GM23338 (cell line): ENCODE measurements around the gene COL4A2. TPM values are rescaled to one million over a fixed set of nuclear protein-coding genes. Genes with fewer than 3 reads are reported as not detected.

Source experiments
- ATAC-seq: fragments of 200-7000 bp; cut with Tn5 transposase; 3 replicates; pipeline ENCODE4 v1.9.1; 2020
- DNase-seq: peaks from one replicate; pipeline ENCODE4 v3.0.0-alpha.2; 2015; ENCODE audit warnings: low spot score
- H2AFZ ChIP-seq: fragments of 200-600 bp; sonication (generic); 2 replicates; pipeline ENCODE4 v1.8.0; 2016; ENCODE audit warnings: antibody characterized with exemption, mild to moderate bottlenecking, moderate library complexity
- H3F3A ChIP-seq: fragments of 200-600 bp; sonication (generic); replicated peaks from 2 replicates; pipeline ENCODE4 v1.8.0; 2017; ENCODE audit warnings: antibody characterized with exemption, mixed run types, low read depth
- H3K27ac ChIP-seq: fragments of 200-600 bp; sonication (generic); 2 replicates; pipeline ENCODE4 v1.6.1; 2016; ENCODE audit warnings: low read depth
- H3K27me3 ChIP-seq: fragments of 200-600 bp; sonication (generic); 2 replicates; pipeline ENCODE4 v1.8.0; 2016; ENCODE audit warnings: mild to moderate bottlenecking, mixed run types, moderate library complexity; ENCODE audit not compliant: insufficient read depth
- H3K36me3 ChIP-seq: fragments of 200-600 bp; sonication (generic); 2 replicates; pipeline ENCODE4 v1.8.0; 2016; ENCODE audit warnings: mild to moderate bottlenecking; ENCODE audit not compliant: insufficient read depth
- H3K4me1 ChIP-seq: fragments of 200-600 bp; sonication (generic); 2 replicates; pipeline ENCODE4 v1.8.0; 2016; ENCODE audit warnings: mild to moderate bottlenecking, moderate library complexity; ENCODE audit not compliant: insufficient read depth
- H3K4me2 ChIP-seq: fragments of 200-600 bp; sonication (generic); 2 replicates; pipeline ENCODE4 v1.7.1; 2017; ENCODE audit warnings: mixed run types
- H3K4me3 ChIP-seq: fragments of 200-600 bp; sonication (generic); 2 replicates; pipeline ENCODE4 v1.6.1; 2016; ENCODE audit warnings: mixed run types
- H3K79me2 ChIP-seq: fragments of 200-600 bp; sonication (generic); replicated peaks from 2 replicates; pipeline ENCODE4 v1.8.0; 2017; ENCODE audit warnings: mild to moderate bottlenecking; ENCODE audit not compliant: insufficient read depth
- H3K9me2 ChIP-seq: fragments of 200-600 bp; sonication (generic); 2 replicates; pipeline ENCODE4 v1.8.0; 2017; ENCODE audit not compliant: insufficient read depth
- H4K20me1 ChIP-seq: fragments of 200-600 bp; sonication (generic); replicated peaks from 2 replicates; pipeline ENCODE4 v1.8.0; 2017; ENCODE audit warnings: mild to moderate bottlenecking; ENCODE audit not compliant: insufficient read depth
- H3K27ac Mint-ChIP-seq: 2 replicates; pipeline ENCODE4 v1.8.0; 2020; ENCODE audit warnings: inconsistent platforms, mild to moderate bottlenecking, moderate library complexity, mixed read lengths
- H3K27me3 Mint-ChIP-seq: 3 replicates; pipeline ENCODE4 v1.8.0; 2022; ENCODE audit warnings: low read depth, mild to moderate bottlenecking, moderate library complexity, mixed read lengths, inconsistent platforms; ENCODE audit not compliant: insufficient read depth, poor library complexity
- H3K36me3 Mint-ChIP-seq: 3 replicates; pipeline ENCODE4 v1.8.0; 2021; ENCODE audit warnings: low read depth, mild to moderate bottlenecking, inconsistent platforms, moderate library complexity, mixed read lengths
- H3K4me1 Mint-ChIP-seq: 3 replicates; pipeline ENCODE4 v1.8.0; 2020; ENCODE audit warnings: mild to moderate bottlenecking, inconsistent platforms, mixed read lengths
- H3K4me3 Mint-ChIP-seq: 3 replicates; pipeline ENCODE4 v1.8.0; 2021; ENCODE audit warnings: moderate library complexity, mild to moderate bottlenecking, inconsistent platforms, mixed read lengths
- H3K9me3 Mint-ChIP-seq: 3 replicates; pipeline ENCODE4 v1.8.0; 2020; ENCODE audit warnings: moderate library complexity, mild to moderate bottlenecking, inconsistent platforms, mixed read lengths
- CREB1 ChIP-seq: fragments of 250-450 bp; sonication (Bioruptor Pico); IDR thresholded peaks from 2 replicates; pipeline ENCODE4 v1.5.0; 2020; ENCODE audit warnings: low read depth, mild to moderate bottlenecking, moderate library complexity
- EZH2 ChIP-seq: fragments of 200-600 bp; sonication (generic); IDR thresholded peaks from one replicate; pipeline ENCODE4 v1.8.0; 2017; ENCODE audit warnings: antibody characterized with exemption, mild to moderate bottlenecking, low read depth; ENCODE audit not compliant: unreplicated experiment
- EZH2phosphoT487 ChIP-seq: fragments of 200-600 bp; sonication (generic); IDR thresholded peaks from one replicate; pipeline ENCODE4 v1.8.1; 2018; ENCODE audit warnings: antibody characterized with exemption; ENCODE audit not compliant: unreplicated experiment
- JUNB ChIP-seq: IDR thresholded peaks from one replicate; pipeline ENCODE4 v1.6.1; 2016; ENCODE audit warnings: antibody characterized with exemption; ENCODE audit not compliant: unreplicated experiment
- NANOG ChIP-seq: IDR thresholded peaks from 2 replicates; pipeline ENCODE4 v1.6.1; 2016; ENCODE audit warnings: antibody characterized with exemption, borderline replicate concordance
- POLR2AphosphoS5 ChIP-seq: IDR thresholded peaks from 2 replicates; pipeline ENCODE4 v1.6.1; 2016; ENCODE audit warnings: antibody characterized with exemption, low read depth
- STAT1 ChIP-seq: IDR thresholded peaks from one replicate; pipeline ENCODE4 v1.6.1; 2016; ENCODE audit warnings: antibody characterized with exemption; ENCODE audit not compliant: unreplicated experiment
- ZNF114 ChIP-seq: fragments of 250-450 bp; sonication (Bioruptor Pico); IDR thresholded peaks from 2 replicates; pipeline ENCODE4 v1.5.0; 2020; ENCODE audit warnings: mild to moderate bottlenecking, moderate library complexity
- ZNF331 ChIP-seq: fragments of 250-450 bp; sonication (Bioruptor Pico); IDR thresholded peaks from 2 replicates; pipeline ENCODE4 v1.5.0; 2020; ENCODE audit warnings: low read depth, mild to moderate bottlenecking, moderate library complexity
- ZNF462 ChIP-seq: fragments of 250-450 bp; sonication (Bioruptor Pico); IDR thresholded peaks from 2 replicates; pipeline ENCODE4 v1.5.0; 2020; ENCODE audit warnings: mild to moderate bottlenecking, moderate library complexity
- polyA plus RNA-seq: library from polyadenylated mRNA; unstranded; fragments of >200 nt; fragmentation: Nextera tagmentation; extraction: Ambion mirVana; gene quantifications from 2 replicates; pipeline ENCODE4 v1.2.1, GENCODE V29; 2016
- total RNA-seq: library from RNA; depleted of rRNA; stranded (reverse); fragments of >200 nt; shearing (Covaris generic); gene quantifications from 2 replicates; pipeline ENCODE4 v1.2.3, GENCODE V29; 2014
- TF ChIP-seq, protein P1 (sequence below): IDR thresholded peaks from 2 replicates; pipeline ENCODE4 v1.6.1; 2016; ENCODE audit warnings: antibody characterized with exemption
- TF ChIP-seq, protein P2 (sequence below), 2 experiments: fragments of 200-600 bp in 1 of 2; sonication (generic) in 1 of 2; conservative IDR thresholded peaks; 2 replicates each; pipeline versions ENCODE4 v1.5.1 to v1.6.1; 2016 to 2017; ENCODE audit warnings: antibody characterized with exemption in 2 of 2, low read depth in 2 of 2, mild to moderate bottlenecking in 2 of 2, moderate library complexity in 1 of 2
- TF ChIP-seq, protein P3 (sequence below): IDR thresholded peaks from one replicate; pipeline ENCODE4 v1.6.1; 2018; ENCODE audit warnings: antibody characterized with exemption; ENCODE audit not compliant: unreplicated experiment

The COL4A2 gene
- total and polyA plus RNA-seq, 2 experiments from 2014 or later, result 37.4 to 131 TPM

DNA sequence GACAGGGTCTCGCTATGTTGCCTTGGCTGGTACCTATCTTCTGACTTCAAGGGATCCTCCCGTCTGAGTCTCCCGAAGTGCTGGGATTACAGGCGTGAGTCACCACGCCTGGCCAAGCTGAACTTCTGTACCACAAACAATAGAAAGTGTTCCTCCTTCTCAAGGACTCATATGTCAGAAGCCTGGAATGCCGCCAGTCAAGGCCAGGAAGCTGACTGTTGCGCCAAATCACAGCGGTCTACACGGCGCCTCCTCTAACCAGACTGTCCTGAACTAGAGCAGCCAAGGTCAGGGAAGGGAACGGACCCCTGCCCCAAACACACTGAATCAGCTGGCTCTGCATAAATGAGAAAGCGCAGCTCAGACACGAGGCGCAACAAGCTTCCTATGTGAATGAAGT, 239.8 kb downstream of the COL4A2 start:
- DNase-seq (no peak), ATAC-seq (no peak)
- H3K4me1 ChIP-seq, result no peaks in the 10 kb centered on the region
- Mint-ChIP-seq H3K36me3 (peaks cover 15% of the 10 kb centered on the region), H3K4me1 (no peaks in the 10 kb centered on the region), H3K9me3 (peaks cover 15% of the 10 kb centered on the region), H3K4me3 (no peak overlapping the region), H3K27me3 (peaks cover 3% of the 10 kb centered on the region), H3K27ac (no peak overlapping the region)
- H3K27me3 ChIP-seq, result no peaks in the 10 kb centered on the region
- no peaks in the 10 kb centered on the region for H3F3A ChIP-seq
- no peak overlapping the region for H2AFZ ChIP-seq
- no peak for TF ChIP-seq EZH2
- no peak for TF ChIP-seq POLR2AphosphoS5
- TF ChIP-seq NANOG, result no peak
- no peak for TF ChIP-seq JUNB
- TF ChIP-seq CREB1, result no peak
- TF ChIP-seq, protein P1, sequence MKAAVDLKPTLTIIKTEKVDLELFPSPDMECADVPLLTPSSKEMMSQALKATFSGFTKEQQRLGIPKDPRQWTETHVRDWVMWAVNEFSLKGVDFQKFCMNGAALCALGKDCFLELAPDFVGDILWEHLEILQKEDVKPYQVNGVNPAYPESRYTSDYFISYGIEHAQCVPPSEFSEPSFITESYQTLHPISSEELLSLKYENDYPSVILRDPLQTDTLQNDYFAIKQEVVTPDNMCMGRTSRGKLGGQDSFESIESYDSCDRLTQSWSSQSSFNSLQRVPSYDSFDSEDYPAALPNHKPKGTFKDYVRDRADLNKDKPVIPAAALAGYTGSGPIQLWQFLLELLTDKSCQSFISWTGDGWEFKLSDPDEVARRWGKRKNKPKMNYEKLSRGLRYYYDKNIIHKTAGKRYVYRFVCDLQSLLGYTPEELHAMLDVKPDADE, result no peak
- TF ChIP-seq EZH2phosphoT487, result no peak
- TF ChIP-seq, protein P2, sequence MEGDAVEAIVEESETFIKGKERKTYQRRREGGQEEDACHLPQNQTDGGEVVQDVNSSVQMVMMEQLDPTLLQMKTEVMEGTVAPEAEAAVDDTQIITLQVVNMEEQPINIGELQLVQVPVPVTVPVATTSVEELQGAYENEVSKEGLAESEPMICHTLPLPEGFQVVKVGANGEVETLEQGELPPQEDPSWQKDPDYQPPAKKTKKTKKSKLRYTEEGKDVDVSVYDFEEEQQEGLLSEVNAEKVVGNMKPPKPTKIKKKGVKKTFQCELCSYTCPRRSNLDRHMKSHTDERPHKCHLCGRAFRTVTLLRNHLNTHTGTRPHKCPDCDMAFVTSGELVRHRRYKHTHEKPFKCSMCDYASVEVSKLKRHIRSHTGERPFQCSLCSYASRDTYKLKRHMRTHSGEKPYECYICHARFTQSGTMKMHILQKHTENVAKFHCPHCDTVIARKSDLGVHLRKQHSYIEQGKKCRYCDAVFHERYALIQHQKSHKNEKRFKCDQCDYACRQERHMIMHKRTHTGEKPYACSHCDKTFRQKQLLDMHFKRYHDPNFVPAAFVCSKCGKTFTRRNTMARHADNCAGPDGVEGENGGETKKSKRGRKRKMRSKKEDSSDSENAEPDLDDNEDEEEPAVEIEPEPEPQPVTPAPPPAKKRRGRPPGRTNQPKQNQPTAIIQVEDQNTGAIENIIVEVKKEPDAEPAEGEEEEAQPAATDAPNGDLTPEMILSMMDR (conservative IDR thresholded peaks at IDR 0.05; ENCODE audit: low read depth in 2 of 2), result no peak
- TF ChIP-seq, protein P3, sequence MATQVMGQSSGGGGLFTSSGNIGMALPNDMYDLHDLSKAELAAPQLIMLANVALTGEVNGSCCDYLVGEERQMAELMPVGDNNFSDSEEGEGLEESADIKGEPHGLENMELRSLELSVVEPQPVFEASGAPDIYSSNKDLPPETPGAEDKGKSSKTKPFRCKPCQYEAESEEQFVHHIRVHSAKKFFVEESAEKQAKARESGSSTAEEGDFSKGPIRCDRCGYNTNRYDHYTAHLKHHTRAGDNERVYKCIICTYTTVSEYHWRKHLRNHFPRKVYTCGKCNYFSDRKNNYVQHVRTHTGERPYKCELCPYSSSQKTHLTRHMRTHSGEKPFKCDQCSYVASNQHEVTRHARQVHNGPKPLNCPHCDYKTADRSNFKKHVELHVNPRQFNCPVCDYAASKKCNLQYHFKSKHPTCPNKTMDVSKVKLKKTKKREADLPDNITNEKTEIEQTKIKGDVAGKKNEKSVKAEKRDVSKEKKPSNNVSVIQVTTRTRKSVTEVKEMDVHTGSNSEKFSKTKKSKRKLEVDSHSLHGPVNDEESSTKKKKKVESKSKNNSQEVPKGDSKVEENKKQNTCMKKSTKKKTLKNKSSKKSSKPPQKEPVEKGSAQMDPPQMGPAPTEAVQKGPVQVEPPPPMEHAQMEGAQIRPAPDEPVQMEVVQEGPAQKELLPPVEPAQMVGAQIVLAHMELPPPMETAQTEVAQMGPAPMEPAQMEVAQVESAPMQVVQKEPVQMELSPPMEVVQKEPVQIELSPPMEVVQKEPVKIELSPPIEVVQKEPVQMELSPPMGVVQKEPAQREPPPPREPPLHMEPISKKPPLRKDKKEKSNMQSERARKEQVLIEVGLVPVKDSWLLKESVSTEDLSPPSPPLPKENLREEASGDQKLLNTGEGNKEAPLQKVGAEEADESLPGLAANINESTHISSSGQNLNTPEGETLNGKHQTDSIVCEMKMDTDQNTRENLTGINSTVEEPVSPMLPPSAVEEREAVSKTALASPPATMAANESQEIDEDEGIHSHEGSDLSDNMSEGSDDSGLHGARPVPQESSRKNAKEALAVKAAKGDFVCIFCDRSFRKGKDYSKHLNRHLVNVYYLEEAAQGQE, result no peak
- no peak for TF ChIP-seq ZNF462 (CRISPR knock-in tag)
- no peak for TF ChIP-seq ZNF114 (CRISPR knock-in tag)
- no peak for TF ChIP-seq STAT1
- TF ChIP-seq ZNF331 (CRISPR knock-in tag), result no peak
- H3K79me2 ChIP-seq, result peaks cover 67% of the 10 kb centered on the region
- H3K9me2 ChIP-seq, result no peaks in the 10 kb centered on the region
- peaks cover 11% of the 10 kb centered on the region; the same call in 1 of the 2 replicates for H4K20me1 ChIP-seq
- no peak overlapping the region for H3K4me2 ChIP-seq
- 0 out of 2 replicates have a peak, but pooled peaks cover 6% of the 10 kb centered on the region for H3K36me3 ChIP-seq
- H3K27ac ChIP-seq, result no peak overlapping the region
- H3K4me3 ChIP-seq, result no peak overlapping the region
